ENCODE data around the gene LRRC23.

Gene LRRC23

GRCh38 chr12:6950811-6951540 is 46.4 kb downstream of the LRRC23 start, which contains the start of gene PTPN6:
Gene PTPN6, plus strand, starts transcription at chr12:6951356. Its CDS starts 157 bp downstream, at chr12:6951513.
- H3K27ac ChIP-seq (ENCODE audit: low read length, poor library complexity, severe bottlenecking): no peak within 1 kb of the TSS
- peaks cover 5% of the 10 kb centered on the region for H3K79me1 ChIP-seq (replicated peaks; ENCODE audit: low read length, poor library complexity, severe bottlenecking)
- no peak within 1 kb of the TSS for H3K9ac ChIP-seq (ENCODE audit: low read length)
- peaks cover 0 to 15% of the 10 kb centered on the region in 2 experiments for H3K27me3 ChIP-seq (ENCODE audit: control insufficient read depth in 1 of 2, insufficient read depth in 1 of 2, low read length in 2 of 2)
- no peaks in the 10 kb centered on the region for H3K9me3 ChIP-seq (ENCODE audit: control insufficient read depth, low read length)
- no peak within 1 kb of the TSS for H3K4me2 ChIP-seq (ENCODE audit: low read length, poor library complexity, severe bottlenecking)
- H3K4ac ChIP-seq (ENCODE audit: low read depth in 1 of 2, low read length in 2 of 2): no peak within 1 kb of the TSS
- H3K14ac ChIP-seq (ENCODE audit: low read length in 2 of 2): peak within 1 kb of the TSS in 1 of 2 experiments; percentile 26
- H4K8ac ChIP-seq (ENCODE audit: low read length): no peak within 1 kb of the TSS
- H2AFZ ChIP-seq (ENCODE audit: low read depth, low read length): no peak within 1 kb of the TSS
- H2BK120ac ChIP-seq (ENCODE audit: low read depth, low read length): no peak within 1 kb of the TSS
- WGBS: 87% methylated on average over 25 of the region's 25 CpGs
- peak within 1 kb of the TSS; percentile 38 for H2BK15ac ChIP-seq (ENCODE audit: low read depth, poor library complexity, severe bottlenecking)
- no peak within 1 kb of the TSS for H3K23ac ChIP-seq (ENCODE audit: low read length in 2 of 2)
- peaks cover 2 to 17% of the 10 kb centered on the region in 2 experiments for H3K36me3 ChIP-seq (ENCODE audit: control insufficient read depth in 1 of 2, insufficient read depth in 2 of 2, low read depth in 1 of 2, low read length in 2 of 2)
- no peak within 1 kb of the TSS for H2BK12ac ChIP-seq (ENCODE audit: low read length in 2 of 2)
- peaks cover 21% of the 10 kb centered on the region for H3K4me1 ChIP-seq (ENCODE audit: control insufficient read depth, insufficient read depth, low read depth, low read length)
- H3K4me3 ChIP-seq (ENCODE audit: insufficient read depth in 1 of 2, low read depth in 1 of 2, low read length in 2 of 2): no peak within 1 kb of the TSS
- DNase-seq: no peak
- H4K91ac ChIP-seq (ENCODE audit: low read length): peak within 1 kb of the TSS; percentile 7
- no peak within 1 kb of the TSS for H3K18ac ChIP-seq (ENCODE audit: low read depth in 1 of 2, low read length in 2 of 2)
- no peak within 1 kb of the TSS for H2BK5ac ChIP-seq (ENCODE audit: low read depth, low read length, poor library complexity, severe bottlenecking)
- no peak within 1 kb of the TSS for H2AK5ac ChIP-seq (ENCODE audit: low read length, severe bottlenecking)

- no peak overlapping the region for H3K14ac ChIP-seq (ENCODE audit: low read length in 2 of 2)
- H3K9ac ChIP-seq (ENCODE audit: low read length): no peak overlapping the region
- H3K4ac ChIP-seq (ENCODE audit: low read depth in 1 of 2, low read length in 2 of 2): no peak overlapping the region
- H3K23ac ChIP-seq (ENCODE audit: low read length in 2 of 2): no peak overlapping the region
- no peak overlapping the region for H2AK5ac ChIP-seq (ENCODE audit: low read length, severe bottlenecking)
- no peak overlapping the region for H3K4me2 ChIP-seq (ENCODE audit: low read length, poor library complexity, severe bottlenecking)
- no peak overlapping the region for H2AFZ ChIP-seq (ENCODE audit: low read depth, low read length)
- peaks cover 15% of the 10 kb centered on the region for H3K4me1 ChIP-seq (ENCODE audit: control insufficient read depth, insufficient read depth, low read depth, low read length)
- no peak overlapping the region for H4K8ac ChIP-seq (ENCODE audit: low read length)
- no peaks in the 10 kb centered on the region for H3K9me3 ChIP-seq (ENCODE audit: control insufficient read depth, low read length)
- no peak for DNase-seq
- H3K79me1 ChIP-seq (replicated peaks; ENCODE audit: low read length, poor library complexity, severe bottlenecking): peaks cover 5% of the 10 kb centered on the region
- H3K27ac ChIP-seq (ENCODE audit: low read length, poor library complexity, severe bottlenecking): no peak overlapping the region
- no peak overlapping the region for H2BK15ac ChIP-seq (ENCODE audit: low read depth, poor library complexity, severe bottlenecking)
- WGBS: 95% methylated on average over 20 of the region's 20 CpGs
- H2BK12ac ChIP-seq (ENCODE audit: low read length in 2 of 2): no peak overlapping the region
- H4K91ac ChIP-seq (ENCODE audit: low read length): peak overlapping the region; percentile 7
- H2BK120ac ChIP-seq (ENCODE audit: low read depth, low read length): no peak overlapping the region
- H3K4me3 ChIP-seq (ENCODE audit: insufficient read depth in 1 of 2, low read depth in 1 of 2, low read length in 2 of 2): no peak overlapping the region
- peaks cover 0 to 15% of the 10 kb centered on the region in 2 experiments for H3K27me3 ChIP-seq (ENCODE audit: control insufficient read depth in 1 of 2, insufficient read depth in 1 of 2, low read length in 2 of 2)
- H2BK5ac ChIP-seq (ENCODE audit: low read depth, low read length, poor library complexity, severe bottlenecking): no peak overlapping the region
- no peak overlapping the region for H3K18ac ChIP-seq (ENCODE audit: low read depth in 1 of 2, low read length in 2 of 2)
- peaks cover 0 to 23% of the 10 kb centered on the region in 2 experiments for H3K36me3 ChIP-seq (ENCODE audit: control insufficient read depth in 1 of 2, insufficient read depth in 2 of 2, low read depth in 1 of 2, low read length in 2 of 2)
These were observed 47.0 kb downstream of the LRRC23 start for GRCh38 chr12:6951551-6952120.

GRCh38 chr12:6952121-6952862 is 47.7 kb downstream of the LRRC23 start:
- Histone ChIP-seq H3K79me1 (replicated peaks; ENCODE audit: low read length, poor library complexity, severe bottlenecking) (peaks cover 5% of the 10 kb centered on the region), H3K4ac (ENCODE audit: low read depth in 1 of 2, low read length in 2 of 2) (no peak overlapping the region), H3K9me3 (ENCODE audit: control insufficient read depth, low read length) (no peaks in the 10 kb centered on the region), H3K18ac (ENCODE audit: low read depth in 1 of 2, low read length in 2 of 2) (no peak overlapping the region), H3K27ac (ENCODE audit: low read length, poor library complexity, severe bottlenecking) (no peak overlapping the region), H3K27me3 (ENCODE audit: control insufficient read depth in 1 of 2, insufficient read depth in 1 of 2, low read length in 2 of 2) (peaks cover 0 to 18% of the 10 kb centered on the region in 2 experiments), H2BK12ac (ENCODE audit: low read length in 2 of 2) (no peak overlapping the region), H2AK5ac (ENCODE audit: low read length, severe bottlenecking) (no peak overlapping the region), H3K4me3 (ENCODE audit: insufficient read depth in 1 of 2, low read depth in 1 of 2, low read length in 2 of 2) (no peak overlapping the region), H3K36me3 (ENCODE audit: control insufficient read depth in 1 of 2, insufficient read depth in 2 of 2, low read depth in 1 of 2, low read length in 2 of 2) (peaks cover 0 to 26% of the 10 kb centered on the region in 2 experiments), H4K8ac (ENCODE audit: low read length) (no peak overlapping the region), H3K4me1 (ENCODE audit: control insufficient read depth, insufficient read depth, low read depth, low read length) (peaks cover 11% of the 10 kb centered on the region), H2BK15ac (ENCODE audit: low read depth, poor library complexity, severe bottlenecking) (peak overlapping the region; percentile 38), H2BK120ac (ENCODE audit: low read depth, low read length) (no peak overlapping the region), H4K91ac (ENCODE audit: low read length) (peak overlapping the region; percentile 7), H3K9ac (ENCODE audit: low read length) (no peak overlapping the region), H2AFZ (ENCODE audit: low read depth, low read length) (no peak overlapping the region), H3K14ac (ENCODE audit: low read length in 2 of 2) (no peak overlapping the region), H3K4me2 (ENCODE audit: low read length, poor library complexity, severe bottlenecking) (no peak overlapping the region), H2BK5ac (ENCODE audit: low read depth, low read length, poor library complexity, severe bottlenecking) (no peak overlapping the region), H3K23ac (ENCODE audit: low read length in 2 of 2) (no peak overlapping the region)
- WGBS: 73% methylated on average over 22 of the region's 22 CpGs
- no peak for DNase-seq
